NOMO-1 treated with dmso at 0.1 percent for 144 hours (cell line): ENCODE data around the gene RAD18.

Experiments used
- DNase-seq: peaks from one replicate; lab custom pipeline; 2025; ENCODE audit not compliant: unreplicated experiment; lab: John Stamatoyannopoulos, UW

The RAD18 gene

DNA sequence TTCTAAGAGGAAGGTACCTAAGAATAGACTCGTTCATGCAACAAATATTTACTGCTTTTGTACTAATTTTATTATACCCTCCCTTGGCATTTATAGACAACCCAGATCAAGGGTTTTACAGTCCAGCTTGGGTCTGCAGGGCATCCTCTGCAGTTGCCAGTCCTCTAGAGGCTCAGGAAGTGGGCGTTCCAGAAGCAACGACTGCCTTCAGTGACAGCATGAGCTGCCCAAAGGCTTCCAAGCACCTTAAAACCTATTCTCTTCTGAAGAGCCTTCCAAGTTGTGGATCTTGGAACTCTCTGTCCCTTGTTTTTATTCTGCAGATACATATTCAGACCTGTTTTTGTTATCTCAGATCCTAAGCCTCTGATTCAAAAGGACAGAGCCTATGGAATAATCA lies 95.6 kb downstream of the RAD18 start:
- DNase-seq = no peak

DNA sequence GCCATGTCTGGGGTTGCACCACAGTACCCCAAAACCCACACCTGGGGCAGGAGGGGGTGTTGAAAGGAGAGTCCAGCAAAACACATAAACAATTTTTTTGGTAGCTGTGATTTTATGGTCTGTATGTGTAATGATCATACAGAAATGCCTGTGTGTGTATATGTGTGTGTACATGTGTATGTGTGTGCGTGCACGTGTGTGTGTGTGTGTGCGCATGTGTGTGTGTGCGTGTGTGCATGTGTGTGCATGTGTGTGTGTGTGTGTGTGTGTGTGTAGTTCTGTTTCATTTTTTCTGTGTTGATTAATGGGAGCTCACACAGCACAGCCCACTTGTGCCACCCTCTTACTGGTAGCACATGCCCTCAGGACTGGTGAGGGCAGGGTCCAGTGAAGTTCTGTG lies 97.6 kb downstream of the RAD18 start:
- DNase-seq = no peak

DNA sequence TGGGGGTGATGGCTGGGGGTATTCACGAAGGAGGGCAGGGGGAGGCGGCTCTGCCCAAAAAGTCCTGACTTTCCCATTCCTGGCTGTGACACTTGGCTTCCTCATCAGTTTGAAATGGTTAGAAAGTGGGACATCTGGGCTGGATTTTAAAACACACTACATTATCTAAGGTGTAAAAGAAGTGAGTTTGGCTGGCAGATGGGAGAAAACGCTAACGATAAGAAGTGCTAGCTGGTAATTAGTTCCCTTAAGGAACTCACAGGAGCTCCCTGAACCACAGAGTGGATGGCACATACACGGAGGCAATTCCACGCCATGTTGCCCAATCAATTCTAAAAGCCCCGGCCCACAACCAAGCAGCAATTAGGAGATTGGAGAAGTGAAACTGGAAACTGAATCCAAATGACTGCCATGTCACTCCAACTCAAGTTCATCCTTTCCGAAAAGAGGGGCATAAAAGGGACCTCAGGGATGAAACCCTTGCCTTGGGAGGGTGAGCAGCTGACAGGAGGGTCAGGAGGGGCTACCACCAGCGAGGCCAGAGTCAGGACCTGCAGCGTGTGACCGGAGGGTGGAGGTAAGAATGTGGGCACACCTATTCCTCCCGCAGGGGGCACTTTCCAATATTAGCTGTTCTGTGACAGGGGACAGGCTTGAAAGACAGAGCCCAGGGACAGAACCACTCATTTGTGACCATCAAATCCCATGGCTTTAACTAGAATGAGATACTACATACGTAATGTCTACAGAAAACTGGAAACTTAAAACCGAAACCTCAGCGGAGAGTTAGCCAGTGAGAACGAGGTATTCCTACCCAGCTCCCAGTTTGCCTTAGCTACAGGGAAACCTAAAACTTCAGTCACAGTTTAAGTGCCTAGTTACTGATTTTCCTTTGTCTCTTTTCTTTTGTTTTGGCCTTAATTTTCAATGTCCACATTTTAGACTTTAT lies 98.6 kb downstream of the RAD18 start:
- peak; percentile 69 for DNase-seq

DNA sequence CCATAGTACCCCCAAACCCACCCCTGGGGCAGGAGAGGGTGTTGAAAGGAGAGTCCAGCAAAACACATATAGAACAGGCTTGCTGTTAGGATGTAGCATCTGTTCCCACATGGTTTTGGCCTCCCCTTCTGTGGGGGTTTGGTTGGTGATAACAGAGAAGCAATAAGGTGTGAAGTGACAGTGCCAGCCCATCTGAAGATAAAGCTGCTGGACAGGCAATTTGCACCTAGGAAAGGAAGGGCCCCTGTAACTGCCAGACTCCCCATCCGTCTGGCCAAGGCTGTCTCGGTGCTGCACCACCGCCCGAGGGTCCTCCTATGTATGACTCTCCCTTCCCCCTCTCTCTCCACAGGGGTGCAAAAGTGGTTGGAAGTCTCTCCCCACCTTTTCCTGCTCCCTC lies 99.4 kb downstream of the RAD18 start:
- DNase-seq = no peak

DNA sequence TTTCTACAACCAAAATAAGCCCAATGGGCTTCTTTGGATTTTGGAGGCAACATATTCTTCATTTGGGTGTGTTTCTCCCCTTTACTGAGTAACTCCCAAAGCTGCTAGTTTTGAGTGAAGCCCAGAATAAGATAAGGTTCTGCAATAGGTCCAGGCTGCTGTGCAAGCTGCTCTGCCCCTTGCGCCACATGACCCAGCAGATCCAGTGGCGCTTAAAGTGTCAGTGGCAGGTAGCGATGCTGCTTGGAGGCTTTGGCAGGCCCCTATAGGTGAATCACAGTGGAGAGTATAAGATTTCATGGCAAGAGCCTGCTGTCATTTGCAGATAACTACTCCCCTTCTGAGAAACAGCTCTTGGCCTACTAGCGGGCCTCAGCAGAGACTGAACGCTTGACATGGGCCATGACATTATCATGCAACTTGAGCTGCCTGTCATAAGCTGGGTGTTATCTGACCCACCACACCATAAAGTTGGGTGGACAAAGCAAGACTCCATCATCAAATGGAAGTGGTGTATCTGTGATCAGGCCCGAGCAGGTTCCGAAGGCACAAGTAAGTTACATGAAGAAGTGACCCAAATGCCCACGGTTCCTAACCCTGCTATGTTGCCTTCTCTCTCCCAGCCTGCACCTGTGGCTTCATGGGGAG lies 105.4 kb downstream of the RAD18 start:
- DNase-seq = no peak

DNA sequence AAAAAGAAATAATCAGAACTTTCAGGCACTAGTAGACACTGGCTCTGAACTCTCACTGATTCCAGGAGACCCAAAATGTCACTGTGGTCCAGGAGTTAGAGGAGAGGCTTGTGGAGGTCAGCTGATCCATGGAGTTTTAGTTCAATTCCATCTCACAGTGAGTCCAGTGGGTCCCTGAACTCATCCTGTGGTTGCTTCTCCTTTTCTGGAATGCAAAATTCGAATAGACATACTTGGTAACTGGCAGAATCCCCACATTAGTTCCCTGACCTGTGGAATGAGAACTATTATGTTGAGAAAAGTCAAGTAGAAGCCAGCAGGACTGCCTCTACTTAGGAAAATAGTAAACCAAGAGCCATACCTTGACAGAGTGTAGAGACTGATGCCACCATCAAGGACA lies 106.6 kb downstream of the RAD18 start:
- no peak for DNase-seq

DNA sequence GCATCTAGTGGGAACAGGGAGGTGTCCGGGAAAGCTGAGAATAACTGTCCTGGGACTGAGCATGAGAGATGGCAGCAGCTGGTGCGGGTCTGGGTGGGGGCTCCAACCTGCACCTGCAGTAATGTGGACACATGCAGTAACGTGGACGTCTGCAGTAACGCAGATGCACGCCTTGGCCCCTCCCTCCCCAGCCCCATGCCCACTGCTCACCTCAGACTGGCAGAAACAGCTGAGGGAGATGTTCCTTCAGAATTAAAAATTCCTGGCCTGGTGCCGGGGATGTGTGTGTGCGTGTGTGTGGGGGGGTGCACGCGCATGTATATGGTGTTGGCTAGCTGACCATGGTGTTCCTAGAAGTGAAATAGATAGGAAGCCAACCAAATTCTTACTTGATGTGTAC lies 107.2 kb downstream of the RAD18 start:
- no peak for DNase-seq

DNA sequence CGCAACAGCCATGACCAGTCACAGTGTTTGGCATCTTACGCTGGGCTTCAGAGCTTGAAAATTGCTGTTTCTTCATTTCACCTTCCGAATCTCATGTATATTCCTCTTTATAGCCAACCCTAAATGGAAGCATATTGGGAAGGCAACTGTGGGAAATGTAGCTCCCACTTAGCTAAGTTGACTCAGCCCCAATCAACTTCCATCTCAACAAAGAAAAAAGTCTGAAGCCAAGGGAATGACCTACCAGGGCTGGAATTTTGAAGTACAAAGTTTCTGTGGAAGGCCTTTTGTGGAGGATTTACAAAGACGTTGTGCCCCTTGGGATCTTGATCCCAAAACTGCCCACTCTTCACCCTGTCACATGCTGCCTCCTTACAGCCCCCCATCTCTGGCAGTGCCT lies 108.6 kb downstream of the RAD18 start:
- DNase-seq = no peak

DNA sequence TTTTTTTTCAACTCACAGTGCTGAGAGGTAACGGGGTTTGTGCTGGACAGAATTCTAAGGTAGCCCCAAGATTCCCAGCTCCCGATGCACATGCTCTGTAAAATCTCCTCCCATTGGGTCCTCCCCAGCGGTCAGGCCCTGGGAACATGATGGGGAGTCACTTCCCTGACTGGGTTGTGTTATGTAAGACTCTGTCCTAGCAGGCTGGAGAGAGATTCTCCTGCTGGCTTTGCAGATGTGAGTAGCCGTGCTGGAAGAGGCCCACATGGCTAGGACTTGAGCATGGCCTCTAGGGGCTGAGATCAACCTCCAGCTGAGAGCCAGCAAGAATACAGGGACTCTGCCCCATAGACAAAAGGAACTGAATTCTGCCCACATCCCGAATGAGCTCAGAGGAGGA lies 110.2 kb downstream of the RAD18 start:
- no peak for DNase-seq

DNA sequence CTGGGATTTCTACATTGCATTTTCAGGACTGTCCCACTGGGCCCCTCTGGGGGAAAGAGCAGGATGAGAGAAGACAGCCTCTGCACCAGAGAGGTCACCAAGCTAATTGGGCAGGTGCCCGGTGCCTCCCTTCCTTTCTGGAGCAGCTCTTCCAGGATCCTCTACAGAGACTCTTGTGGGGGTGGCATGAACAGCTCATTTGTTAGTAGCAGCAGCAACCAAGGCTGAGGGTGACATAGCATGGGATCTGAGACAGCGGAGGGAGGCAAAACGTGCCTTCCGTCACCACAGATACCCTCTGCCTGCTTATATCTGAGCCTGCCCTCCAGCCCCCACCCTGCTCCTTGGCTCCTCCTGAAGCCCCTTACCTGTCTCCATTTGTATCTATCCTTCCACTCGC lies 110.8 kb downstream of the RAD18 start:
- DNase-seq = no peak

DNA sequence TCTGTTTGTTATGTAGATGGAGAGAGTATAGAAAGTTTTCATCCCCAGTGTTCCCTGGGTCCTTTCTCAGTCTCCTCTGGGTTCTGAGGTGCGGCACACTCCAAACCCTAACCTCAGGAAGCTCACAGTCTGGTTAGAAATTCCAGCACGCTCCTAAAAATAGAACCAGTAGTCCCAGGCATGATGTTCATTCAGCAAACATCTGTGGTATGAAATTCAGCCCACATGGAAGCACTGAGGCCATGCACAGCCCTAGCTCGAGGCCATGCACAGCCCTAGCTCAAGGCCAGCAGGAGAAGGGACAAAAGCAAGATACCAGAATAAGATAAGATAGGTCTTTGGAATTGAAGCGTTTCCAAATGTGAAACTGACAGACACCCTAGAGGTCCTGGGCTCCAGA lies 111.6 kb downstream of the RAD18 start:
- no peak for DNase-seq

DNA sequence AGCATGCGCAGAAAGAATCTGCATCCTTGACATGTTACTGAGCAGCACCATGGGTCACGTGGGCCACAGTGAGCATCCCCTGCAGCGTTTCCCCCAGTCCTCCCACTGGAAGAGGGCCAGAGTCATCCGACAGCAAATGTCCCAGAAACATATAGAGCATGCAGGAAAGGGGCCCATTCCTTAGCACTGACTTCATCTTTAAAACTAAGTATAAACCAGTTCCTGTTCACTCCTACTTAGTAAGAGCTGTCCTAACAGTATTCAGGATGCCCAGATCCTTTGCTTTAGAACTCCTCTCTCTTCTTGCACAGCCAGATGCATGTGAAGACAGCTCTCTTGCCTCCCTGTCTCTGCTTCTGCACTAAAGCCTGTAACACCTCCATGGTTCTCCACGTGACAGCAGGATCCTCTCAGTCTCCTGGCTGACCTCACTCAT lies 114.6 kb downstream of the RAD18 start:
- DNase-seq = no peak

DNA sequence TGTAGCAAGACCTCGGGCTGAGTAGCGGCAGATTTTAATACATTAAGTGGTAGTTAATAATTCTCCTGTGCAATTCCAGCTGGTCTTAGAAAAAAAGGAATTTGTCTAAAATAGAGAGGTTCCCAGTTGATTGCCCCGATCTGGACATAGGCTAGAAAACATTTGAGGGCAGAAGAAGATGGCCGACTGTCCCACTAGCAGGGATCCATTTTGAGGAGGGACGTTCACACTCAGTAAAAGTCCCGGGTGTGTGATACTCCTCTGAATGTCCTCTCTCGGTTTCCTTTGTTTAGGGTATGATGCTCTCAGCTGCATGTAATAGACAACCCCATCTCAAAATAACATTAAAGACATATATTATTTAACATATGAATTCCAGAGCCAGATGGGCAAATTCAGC lies 116.0 kb downstream of the RAD18 start:
- no peak for DNase-seq

DNA sequence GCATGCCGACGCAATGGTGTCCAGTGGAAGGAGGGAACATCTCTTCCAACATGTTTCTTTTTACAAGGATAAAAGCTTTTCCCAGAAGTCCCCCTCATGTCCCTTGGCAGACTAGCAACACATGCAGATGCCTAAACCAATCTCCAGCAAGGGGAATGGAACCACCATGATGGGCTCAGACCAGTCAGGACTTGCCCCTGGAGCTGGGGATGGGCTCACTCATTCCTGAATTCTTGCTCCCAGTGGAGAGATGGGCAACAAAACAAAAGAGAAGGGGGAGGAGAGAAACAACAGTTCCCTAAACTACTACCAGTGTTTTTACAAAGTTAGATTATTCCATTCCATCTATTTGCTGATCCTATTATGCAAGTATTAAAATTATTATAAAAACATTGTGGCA lies 117.1 kb downstream of the RAD18 start:
- no peak for DNase-seq

DNA sequence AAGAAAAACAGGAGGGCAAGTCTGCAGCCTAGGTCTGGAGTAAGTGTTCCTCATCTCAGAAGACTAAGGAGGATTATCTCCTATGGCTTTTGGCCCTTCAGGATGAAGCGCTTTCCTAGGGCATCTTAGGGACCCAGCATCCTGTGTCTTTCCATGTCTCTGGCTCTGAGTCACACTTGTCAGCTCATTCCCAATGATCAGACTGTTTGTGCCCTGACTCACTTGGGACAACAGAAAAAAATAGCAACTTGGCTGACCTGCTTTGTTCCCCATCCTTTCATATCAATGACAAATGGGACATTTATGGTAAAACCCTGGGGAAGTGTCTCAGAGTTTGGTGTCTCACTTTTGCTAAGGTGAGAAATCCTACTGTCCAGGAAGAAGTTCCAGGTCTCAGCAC lies 117.6 kb downstream of the RAD18 start:
- DNase-seq = no peak

DNA sequence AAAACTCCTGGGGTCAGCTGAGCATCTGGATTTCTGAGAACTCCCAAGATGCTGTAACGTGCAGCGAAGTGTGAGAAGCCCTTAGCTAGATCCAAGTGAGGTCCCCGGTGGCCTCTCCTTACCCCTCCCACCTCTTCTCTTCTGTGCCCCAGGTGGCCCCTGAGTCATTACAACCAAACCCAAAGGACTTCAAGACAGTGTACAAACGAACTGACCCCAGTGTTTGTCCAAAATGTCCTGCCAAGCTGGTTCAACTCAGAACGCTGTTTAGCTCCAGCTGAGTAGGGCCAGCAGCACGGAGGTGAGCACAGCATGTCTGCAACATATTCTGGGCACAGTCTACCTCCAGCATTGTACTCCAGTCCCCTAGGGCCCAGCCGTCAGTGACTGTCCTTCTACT lies 119.9 kb downstream of the RAD18 start:
- DNase-seq = no peak

DNA sequence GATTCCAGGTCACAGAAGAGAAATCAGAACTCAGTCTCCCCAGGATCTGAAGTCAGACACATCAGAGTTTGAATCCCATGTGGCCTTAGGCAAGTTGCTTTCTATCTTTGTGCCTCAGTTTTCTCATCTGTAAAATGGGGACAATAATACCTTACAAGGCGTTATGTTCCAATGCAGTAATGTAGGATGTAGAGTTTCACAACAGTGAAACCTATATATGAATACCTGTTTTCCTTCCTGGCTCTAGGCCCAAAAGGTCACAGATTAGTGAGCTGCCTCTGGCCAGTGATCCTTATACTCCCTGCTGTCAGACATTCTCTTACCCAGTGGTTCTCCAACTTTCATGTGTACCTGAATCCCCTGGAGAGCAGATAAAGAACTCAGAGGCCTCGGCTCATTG lies 121.0 kb downstream of the RAD18 start:
- no peak for DNase-seq

DNA sequence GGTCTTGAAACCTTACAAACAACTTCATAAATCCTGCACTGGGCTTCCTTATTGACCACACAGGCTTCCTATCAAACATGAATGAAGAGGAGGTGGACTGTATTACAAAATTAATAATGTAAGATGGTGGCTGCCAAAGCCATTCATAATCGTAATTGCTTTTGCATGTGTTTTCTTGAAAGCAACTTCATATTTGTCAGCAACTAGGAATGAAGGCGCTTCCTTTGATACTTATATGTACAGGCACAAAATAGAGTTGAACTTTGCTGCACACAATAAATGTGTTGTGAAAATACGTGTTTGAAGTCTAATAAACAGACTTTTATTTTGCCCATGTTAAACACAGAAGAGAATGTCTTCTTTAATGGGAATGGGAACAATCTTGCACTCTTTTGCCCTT lies 121.8 kb downstream of the RAD18 start:
- DNase-seq = no peak

DNA sequence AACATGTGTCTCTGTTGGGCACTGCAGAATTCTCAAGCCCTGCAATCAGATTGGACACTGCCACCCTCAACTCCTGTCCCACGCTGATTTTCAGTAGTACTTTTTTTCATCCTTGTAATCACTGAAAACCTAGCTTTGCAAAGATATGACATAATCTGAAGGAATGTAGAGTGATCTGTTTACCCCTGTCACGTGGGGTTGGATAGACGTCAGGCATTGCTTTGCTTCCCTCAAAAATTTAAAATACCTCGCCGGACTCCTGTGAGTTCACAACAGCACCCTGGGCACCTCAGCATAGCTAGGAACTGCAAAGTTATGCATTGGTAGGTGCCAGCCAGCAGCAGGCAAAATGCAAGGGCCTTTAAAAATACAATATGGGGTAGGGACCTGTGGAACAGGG lies 122.7 kb downstream of the RAD18 start:
- DNase-seq = no peak

DNA sequence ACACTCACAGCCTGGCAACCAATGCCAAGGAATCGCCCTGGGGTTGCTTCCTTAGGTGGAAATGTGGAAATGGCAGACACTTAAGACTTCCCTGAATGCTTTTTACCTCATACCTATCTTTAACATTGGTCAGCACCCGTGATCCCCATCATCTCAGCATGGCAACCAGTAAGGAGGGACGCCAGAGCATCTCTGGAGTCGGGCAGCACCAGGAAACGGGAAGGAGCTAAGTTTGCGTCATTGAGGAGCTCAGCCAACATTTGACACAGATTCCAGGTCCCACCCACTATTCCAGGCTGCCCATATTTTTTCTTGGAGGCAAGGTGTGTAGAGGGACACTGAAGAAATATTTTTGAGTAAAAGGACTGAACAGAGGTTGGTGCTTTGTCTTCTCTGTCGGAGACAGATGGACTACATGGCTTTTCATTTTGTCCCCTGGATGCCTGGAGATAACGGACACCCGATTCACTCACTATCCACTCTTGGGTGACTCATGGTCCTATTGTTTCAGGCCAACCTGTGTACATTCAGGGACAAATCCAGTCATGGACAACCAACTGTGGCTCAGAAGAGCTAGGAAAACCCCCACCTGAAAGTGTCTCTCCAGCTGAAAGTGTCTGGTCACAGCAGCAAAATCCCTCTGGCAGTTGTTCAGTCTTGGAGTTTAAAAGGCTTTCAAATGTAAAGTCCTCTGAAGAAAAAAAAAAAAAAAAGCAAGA lies 123.5 kb downstream of the RAD18 start:
- no peak for DNase-seq

DNA sequence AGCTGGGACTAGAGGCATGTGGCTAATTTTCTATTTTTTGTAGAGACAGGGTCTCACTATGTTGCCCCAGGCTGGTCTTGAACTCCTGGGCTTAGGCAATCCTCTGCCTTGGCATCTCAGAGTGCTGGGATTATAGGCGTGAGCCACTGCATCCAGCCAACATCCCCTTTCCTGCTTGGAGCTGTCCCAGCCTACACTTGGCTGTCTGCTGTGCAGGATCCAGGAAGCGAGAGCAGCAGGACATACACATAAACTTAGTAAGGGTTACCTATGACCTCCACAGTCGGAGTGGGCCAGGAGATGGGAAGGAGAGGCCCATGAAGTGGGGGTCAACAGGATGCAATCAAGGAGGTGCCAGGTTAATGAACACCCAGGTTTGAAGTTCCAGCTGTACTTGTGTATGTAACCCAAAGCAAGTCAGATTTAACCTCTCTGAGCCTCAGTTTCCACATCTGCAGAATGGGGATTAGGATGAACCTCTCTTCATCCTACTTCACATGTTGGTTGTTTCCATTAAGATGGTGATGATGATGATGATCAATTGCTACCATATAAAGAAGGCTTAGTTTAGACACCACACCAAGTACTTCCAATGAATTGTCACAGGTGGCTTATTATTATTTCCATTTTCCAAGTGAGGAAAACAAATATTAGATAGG lies 124.4 kb downstream of the RAD18 start:
- DNase-seq = no peak
